Lower lobe of right lung (tissue), 2 donors: Measurements from ENCODE around the gene COL4A2. TPM values are rescaled to one million over a fixed set of nuclear protein-coding genes. Genes with fewer than 3 reads are reported as not detected.

Experiments
- ATAC-seq, 2 donors: fragments of 200-7000 bp; cut with Tn5 transposase; one replicate each; pipeline ENCODE4 v1.9.1; 2020 to 2022; ENCODE audit warnings: mild to moderate bottlenecking in 2 of 2, moderate library complexity in 2 of 2
- DNase-seq: peaks from one replicate; pipeline ENCODE4 v3.0.0-alpha.2; 2020
- H3K27ac ChIP-seq: fragments of 200-600 bp; one replicate; pipeline ENCODE4 v1.8.0; 2022
- H3K27me3 ChIP-seq: fragments of 200-600 bp; one replicate; pipeline ENCODE4 v1.8.0; 2022; ENCODE audit warnings: low read depth
- H3K36me3 ChIP-seq: fragments of 200-600 bp; one replicate; pipeline ENCODE4 v1.8.0; 2022; ENCODE audit warnings: mild to moderate bottlenecking
- H3K4me1 ChIP-seq: fragments of 200-600 bp; one replicate; pipeline ENCODE4 v1.8.0; 2022
- H3K4me3 ChIP-seq: fragments of 200-600 bp; one replicate; pipeline ENCODE4 v1.8.0; 2022; ENCODE audit warnings: mild to moderate bottlenecking
- H3K9me3 ChIP-seq: fragments of 200-600 bp; one replicate; pipeline ENCODE4 v1.8.0; 2022
- CTCF ChIP-seq: fragments of 200-600 bp; IDR thresholded peaks from one replicate; pipeline ENCODE4 v1.8.0; 2022; ENCODE audit warnings: antibody characterized with exemption, mild to moderate bottlenecking
- intact Hi-C: fragments of 100-400 bp; cut with DNase I; formaldehyde crosslinking; loops from one replicate; pipeline ENCODE4 v1.11.0; 2022
- total RNA-seq: library from RNA; stranded (reverse); fragmentation: NEBNext Ultra II Directional; extraction: Animal tissue kit (Norgen Biotek cat#: 25700); gene quantifications from one replicate; pipeline ENCODE4 v1.2.1, GENCODE V29; 2021
- donor health status: DM: no; HTN: yes; CAD: no; lungs with severe emphysema.

The COL4A2 gene
- total RNA-seq, 1 donor from 2014 or later, result 185 TPM

DNA sequence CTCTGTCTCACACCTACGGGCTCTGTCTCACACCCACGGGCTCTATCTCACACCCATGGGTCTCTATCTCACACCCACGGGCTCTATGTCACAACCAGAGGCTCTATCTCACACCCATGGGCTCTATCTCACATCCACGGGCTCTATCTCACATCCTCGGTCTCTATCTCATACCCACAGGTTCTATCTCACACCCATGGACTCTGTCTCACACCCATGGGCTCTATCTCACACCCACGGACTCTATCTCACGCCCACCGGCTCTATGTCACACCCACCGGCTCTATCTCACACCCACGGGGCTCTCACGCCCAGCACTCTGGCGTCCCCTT, 73.9 kb downstream of the COL4A2 start:
- DNase-seq, result no peak
- no peak overlapping the region for H3K4me3 ChIP-seq
- H3K27ac ChIP-seq, result no peak overlapping the region
- H3K27me3 ChIP-seq, result no peaks in the 10 kb centered on the region
- no peaks in the 10 kb centered on the region for H3K36me3 ChIP-seq
- no peak for ATAC-seq
- H3K4me1 ChIP-seq, result peaks cover 5% of the 10 kb centered on the region
- TF ChIP-seq CTCF, result no peak
- H3K9me3 ChIP-seq, result no peaks in the 10 kb centered on the region
- intact Hi-C loops, result no loop called here

- no peak overlapping the region for H3K4me3 ChIP-seq
- no peak for TF ChIP-seq CTCF
- no peaks in the 10 kb centered on the region for H3K36me3 ChIP-seq
- intact Hi-C loops, result no loop called here
- no peak for ATAC-seq
- H3K27me3 ChIP-seq, result no peaks in the 10 kb centered on the region
- DNase-seq, result no peak
- peaks cover 2% of the 10 kb centered on the region for H3K4me1 ChIP-seq
- no peaks in the 10 kb centered on the region for H3K9me3 ChIP-seq
- H3K27ac ChIP-seq, result no peak overlapping the region
Observed at GRCh38 chr13:110382229-110382628, 75.1 kb downstream of the COL4A2 start.

GRCh38 chr13:110382830-110383229, 75.7 kb downstream of the COL4A2 start:
- H3K9me3 ChIP-seq, result no peaks in the 10 kb centered on the region
- no peak for DNase-seq
- no peak overlapping the region for H3K4me3 ChIP-seq
- intact Hi-C loops, result no loop called here
- no peak for TF ChIP-seq CTCF
- H3K4me1 ChIP-seq, result peaks cover 8% of the 10 kb centered on the region
- H3K36me3 ChIP-seq, result no peaks in the 10 kb centered on the region
- ATAC-seq, result no peak
- no peaks in the 10 kb centered on the region for H3K27me3 ChIP-seq
- no peak overlapping the region for H3K27ac ChIP-seq

GRCh38 chr13:110387451-110388107, 80.5 kb downstream of the COL4A2 start:
- no peaks in the 10 kb centered on the region for H3K27me3 ChIP-seq
- no peaks in the 10 kb centered on the region for H3K9me3 ChIP-seq
- TF ChIP-seq CTCF, result no peak
- H3K4me3 ChIP-seq, result peak overlapping the region; percentile 19
- intact Hi-C loops, result no loop called here
- no peaks in the 10 kb centered on the region for H3K36me3 ChIP-seq
- ATAC-seq (peak; percentile 49 to 73), DNase-seq (no peak)
- peaks cover 18% of the 10 kb centered on the region for H3K4me1 ChIP-seq
- H3K27ac ChIP-seq, result peak overlapping the region; percentile 42

- DNase-seq, result peak; percentile 56
- H3K4me1 ChIP-seq, result peaks cover 18% of the 10 kb centered on the region
- H3K36me3 ChIP-seq, result no peaks in the 10 kb centered on the region
- peak; percentile 69 to 79 for ATAC-seq
- H3K4me3 ChIP-seq, result no peak overlapping the region
- peak overlapping the region; percentile 42 for H3K27ac ChIP-seq
- no peaks in the 10 kb centered on the region for H3K27me3 ChIP-seq
- intact Hi-C loops, result no loop called here
- H3K9me3 ChIP-seq, result no peaks in the 10 kb centered on the region
- no peak for TF ChIP-seq CTCF
Observed at GRCh38 chr13:110388108-110388943, 81.2 kb downstream of the COL4A2 start.
